Activated CD4-positive, alpha-beta memory T cell treated with anti-CD3 and anti-CD28 coated beads, Interleukin-2, amount 10 ng/mL, durations not matched to agents 7 days and 5 days (primary cell): ENCODE results near the gene KCTD19. TPM values are rescaled to one million over a fixed set of nuclear protein-coding genes. Genes with fewer than 3 reads are reported as not detected.

Experiments used
- CTCF ChIA-PET: fragments of 350-600 bp; sonication (Branson Sonifier 250); formaldehyde crosslinking; loops from one replicate; lab custom pipeline; 2021; ENCODE audit warnings: antibody characterized with exemption, inconsistent platforms; lab: Charles Lee
- POLR2A ChIA-PET: fragments of 350-600 bp; sonication (Branson Sonifier 250); formaldehyde crosslinking; loops from one replicate; lab custom pipeline; 2021; ENCODE audit warnings: antibody characterized with exemption; lab: Charles Lee
- DNase-seq: peaks from one replicate; pipeline ENCODE4 v3.0.0-alpha.2; 2020
- H3K27ac Mint-ChIP-seq: one replicate; pipeline ENCODE4 v1.8.0; 2021; ENCODE audit warnings: mild to moderate bottlenecking, mixed read lengths
- H3K27me3 Mint-ChIP-seq: one replicate; pipeline ENCODE4 v1.8.0; 2021; ENCODE audit warnings: mixed read lengths
- H3K36me3 Mint-ChIP-seq: one replicate; pipeline ENCODE4 v1.8.0; 2021; ENCODE audit warnings: low read depth, mixed read lengths
- H3K4me1 Mint-ChIP-seq: one replicate; pipeline ENCODE4 v1.8.0; 2021; ENCODE audit warnings: mixed read lengths
- H3K4me3 Mint-ChIP-seq: one replicate; pipeline ENCODE4 v1.8.0; 2021; ENCODE audit warnings: mild to moderate bottlenecking, mixed read lengths
- H3K9me3 Mint-ChIP-seq: one replicate; pipeline ENCODE4 v1.8.0; 2021; ENCODE audit warnings: mixed read lengths
- total RNA-seq, 2 experiments: library from RNA; stranded (reverse); gene quantifications; one replicate each; pipeline ENCODE4 v1.2.3, GENCODE V29; 2021

KCTD19 gene
- total RNA-seq, 2 experiments from 2014 or later = 0.20 to 0.48 TPM

DNA sequence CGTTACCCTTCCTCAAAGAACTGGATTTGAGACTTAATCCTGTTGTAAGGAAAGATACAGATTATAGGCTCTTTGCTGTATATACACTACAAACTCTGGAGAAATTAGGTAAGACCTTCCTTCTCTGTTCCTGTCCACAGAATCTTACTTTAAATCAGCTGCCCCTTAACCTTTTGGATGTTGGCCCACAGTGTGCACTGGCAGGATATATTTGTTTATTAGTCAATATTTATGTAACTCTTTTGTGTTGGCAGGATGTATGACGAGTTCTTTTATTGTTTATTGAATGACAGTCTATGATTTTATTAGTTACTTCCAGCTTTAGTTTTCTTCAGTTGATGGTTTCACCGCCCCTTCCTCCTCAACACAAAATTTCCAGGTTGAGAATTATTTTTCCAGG lies 19.8 kb upstream of the KCTD19 start:
- H3K27ac Mint-ChIP-seq = no peak overlapping the region
- no peaks in the 10 kb centered on the region for H3K4me1 Mint-ChIP-seq
- no peaks in the 10 kb centered on the region for H3K36me3 Mint-ChIP-seq
- ChIA-PET CTCF (interaction anchor here (0.8 to 1.5 kb wide), 4 partner anchors 20 to 85 kb away, joined by 3 read pairs; partner anchors contain the start of genes KCTD19, LRRC36 and TPPP3), POLR2A (interaction anchor here (0.9 kb wide), 1 partner anchor 99 kb away, joined by 3 read pairs; the partner anchor contains the start of gene FHOD1)
- no peaks in the 10 kb centered on the region for H3K9me3 Mint-ChIP-seq
- peaks cover 22% of the 10 kb centered on the region for H3K27me3 Mint-ChIP-seq
- no peak for DNase-seq
- H3K4me3 Mint-ChIP-seq = no peak overlapping the region

DNA sequence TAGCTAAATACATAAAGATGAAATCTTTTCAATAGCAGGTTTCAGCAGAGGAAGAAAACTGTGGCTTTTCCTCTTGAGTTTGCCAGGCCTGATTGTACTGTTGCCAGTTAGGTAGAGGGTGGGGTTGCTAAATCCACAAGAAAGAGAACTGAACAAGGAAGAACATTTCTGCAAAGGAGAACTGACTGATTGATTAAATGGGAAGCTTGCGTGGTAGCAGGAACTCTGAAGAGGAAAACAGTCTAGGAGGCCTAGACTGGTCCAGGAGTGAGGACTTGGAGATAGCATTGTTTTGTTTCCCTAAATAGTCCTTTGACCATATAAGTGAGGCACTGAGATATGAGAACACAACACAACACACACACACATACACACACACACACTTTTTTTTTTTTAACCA lies 18.9 kb upstream of the KCTD19 start:
- no peaks in the 10 kb centered on the region for H3K36me3 Mint-ChIP-seq
- DNase-seq = no peak
- ChIA-PET POLR2A (interaction anchor here (0.6 kb wide), 1 partner anchor 86 kb away, joined by 4 read pairs; no protein-coding TSS in a partner anchor), CTCF (interaction anchor here (0.6 to 1.5 kb wide), 2 partner anchors 14 to 47 kb away, joined by 3 to 4 read pairs; no protein-coding TSS in a partner anchor)
- H3K9me3 Mint-ChIP-seq = no peaks in the 10 kb centered on the region
- no peak overlapping the region for H3K4me3 Mint-ChIP-seq
- no peaks in the 10 kb centered on the region for H3K4me1 Mint-ChIP-seq
- H3K27ac Mint-ChIP-seq = no peak overlapping the region
- peaks cover 22% of the 10 kb centered on the region for H3K27me3 Mint-ChIP-seq

DNA sequence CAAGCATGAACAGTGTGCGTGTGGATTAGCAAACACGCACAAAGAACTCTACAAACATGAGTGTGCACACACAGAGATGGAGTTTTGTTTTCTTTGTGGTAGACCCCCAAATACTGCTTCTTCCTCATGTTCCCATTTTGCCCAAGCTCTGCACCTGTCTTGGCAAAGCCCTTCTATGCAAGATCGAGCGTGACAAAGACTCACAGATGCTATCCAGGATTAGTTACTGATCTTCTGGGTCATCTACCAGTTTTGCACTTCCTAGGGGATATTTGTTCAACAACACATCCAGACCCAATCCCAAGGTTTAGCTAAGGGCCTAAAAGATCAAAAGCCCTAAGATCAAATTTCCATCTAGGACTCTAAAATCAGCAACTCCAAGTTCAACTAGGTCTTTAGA lies 16.1 kb upstream of the KCTD19 start:
- POLR2A ChIA-PET = no interaction called here
- Mint-ChIP-seq H3K36me3 (no peaks in the 10 kb centered on the region), H3K27me3 (peaks cover 19% of the 10 kb centered on the region), H3K4me1 (no peaks in the 10 kb centered on the region), H3K9me3 (no peaks in the 10 kb centered on the region), H3K4me3 (no peak overlapping the region), H3K27ac (no peak overlapping the region)
- CTCF ChIA-PET = no interaction called here
- DNase-seq = no peak

DNA sequence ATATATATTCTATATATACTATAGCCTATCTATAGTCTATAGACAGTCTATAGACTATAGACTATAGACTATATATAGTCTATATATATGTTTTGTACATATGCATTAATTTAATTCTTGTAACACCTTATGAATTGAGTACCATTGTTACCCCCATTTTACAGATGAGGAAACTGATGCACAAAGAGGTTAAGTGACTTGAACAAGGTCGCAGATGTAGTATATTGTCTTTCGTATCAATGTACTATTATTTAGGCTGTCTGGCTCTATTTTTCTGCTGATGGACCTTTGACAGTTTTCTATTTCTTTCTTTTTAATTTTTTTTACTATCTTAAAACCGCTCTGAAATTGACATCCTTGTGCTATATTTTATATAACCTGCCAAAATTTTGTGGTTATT lies 14.7 kb upstream of the KCTD19 start:
- Mint-ChIP-seq H3K4me1 (no peaks in the 10 kb centered on the region), H3K4me3 (no peak overlapping the region), H3K27me3 (peaks cover 17% of the 10 kb centered on the region), H3K27ac (no peak overlapping the region), H3K36me3 (no peaks in the 10 kb centered on the region), H3K9me3 (no peaks in the 10 kb centered on the region)
- no peak for DNase-seq
- CTCF ChIA-PET = no interaction called here
- POLR2A ChIA-PET = no interaction called here

DNA sequence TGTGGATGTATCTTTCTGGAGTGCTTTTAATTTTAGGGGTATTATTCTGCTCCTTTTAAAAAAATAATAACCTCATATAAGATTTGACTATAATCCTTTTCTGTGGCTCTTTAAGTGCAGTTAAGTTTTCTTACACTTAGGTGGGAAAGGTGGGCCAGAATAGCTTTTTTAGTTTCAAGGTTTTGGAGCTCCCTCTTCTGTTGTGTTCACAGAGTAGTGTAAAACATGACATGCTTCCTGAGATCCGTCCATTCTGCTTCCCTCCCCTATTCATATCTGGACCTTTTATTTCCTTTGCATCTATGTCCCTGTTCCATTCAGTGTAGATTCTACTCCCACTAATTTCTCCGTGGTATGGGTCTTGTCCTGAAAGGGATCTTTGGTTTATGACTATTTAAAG lies 12.9 kb upstream of the KCTD19 start:
- Mint-ChIP-seq H3K4me3 (no peak overlapping the region), H3K27me3 (peaks cover 19% of the 10 kb centered on the region), H3K36me3 (peaks cover 2% of the 10 kb centered on the region), H3K9me3 (peaks cover 3% of the 10 kb centered on the region), H3K27ac (no peak overlapping the region), H3K4me1 (no peaks in the 10 kb centered on the region)
- ChIA-PET CTCF (interaction anchor here (0.8 to 2.1 kb wide), 4 partner anchors 13 to 79 kb away, joined by 3 to 6 read pairs (median 4); partner anchors contain the start of genes KCTD19 and LRRC36), POLR2A (no interaction called here)
- no peak for DNase-seq

DNA sequence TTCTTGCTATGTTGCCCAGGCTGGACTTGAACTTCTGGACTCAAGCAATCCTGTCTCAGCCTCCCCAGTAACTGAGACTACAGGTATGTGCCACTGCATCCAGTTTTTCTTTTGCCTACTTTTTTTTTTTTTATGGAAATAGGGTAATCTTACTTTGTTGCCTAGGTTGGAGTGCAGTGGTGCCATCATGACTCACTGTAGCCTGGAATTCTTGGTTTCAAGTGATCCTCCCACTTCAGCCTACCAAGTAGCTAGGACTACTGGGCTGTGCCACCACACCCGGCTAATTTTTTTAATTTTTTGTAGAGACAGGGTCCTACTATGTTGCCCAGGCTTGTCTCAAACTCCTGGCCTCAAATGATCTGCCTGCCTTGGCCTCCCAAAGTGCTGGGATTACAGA lies 10.1 kb upstream of the KCTD19 start:
- DNase-seq = no peak
- peaks cover 2% of the 10 kb centered on the region for H3K36me3 Mint-ChIP-seq
- POLR2A ChIA-PET = no interaction called here
- H3K4me3 Mint-ChIP-seq = no peak overlapping the region
- peaks cover 3% of the 10 kb centered on the region for H3K9me3 Mint-ChIP-seq
- H3K4me1 Mint-ChIP-seq = no peaks in the 10 kb centered on the region
- no peak overlapping the region for H3K27ac Mint-ChIP-seq
- H3K27me3 Mint-ChIP-seq = peaks cover 21% of the 10 kb centered on the region
- CTCF ChIA-PET = interaction anchor here (0.7 kb wide), 1 partner anchor 73 kb away, joined by 3 read pairs; no protein-coding TSS in a partner anchor

DNA sequence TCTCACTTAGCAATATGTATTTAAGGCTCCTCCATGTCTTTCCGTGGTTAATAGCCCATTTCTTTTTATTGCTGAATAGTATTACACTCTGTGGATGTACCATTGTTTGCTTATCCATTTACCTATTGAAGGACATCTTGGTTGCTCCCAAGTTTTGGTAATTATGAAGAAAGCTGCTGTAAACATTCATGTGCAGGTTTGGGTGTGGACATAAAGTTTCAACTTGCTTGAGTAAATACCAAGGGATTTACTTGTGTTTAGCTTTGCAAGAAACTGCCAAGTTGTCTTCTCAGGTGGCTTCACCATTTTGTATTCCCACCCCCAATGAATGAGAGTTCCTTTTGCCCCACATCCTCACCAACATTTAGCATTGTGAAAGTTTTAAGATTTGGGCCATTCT lies 9.6 kb upstream of the KCTD19 start:
- CTCF ChIA-PET = no interaction called here
- peaks cover 18% of the 10 kb centered on the region for H3K27me3 Mint-ChIP-seq
- peaks cover 2% of the 10 kb centered on the region for H3K36me3 Mint-ChIP-seq
- H3K27ac Mint-ChIP-seq = no peak overlapping the region
- H3K9me3 Mint-ChIP-seq = peaks cover 3% of the 10 kb centered on the region
- POLR2A ChIA-PET = no interaction called here
- DNase-seq = no peak
- H3K4me3 Mint-ChIP-seq = no peak overlapping the region
- no peaks in the 10 kb centered on the region for H3K4me1 Mint-ChIP-seq

DNA sequence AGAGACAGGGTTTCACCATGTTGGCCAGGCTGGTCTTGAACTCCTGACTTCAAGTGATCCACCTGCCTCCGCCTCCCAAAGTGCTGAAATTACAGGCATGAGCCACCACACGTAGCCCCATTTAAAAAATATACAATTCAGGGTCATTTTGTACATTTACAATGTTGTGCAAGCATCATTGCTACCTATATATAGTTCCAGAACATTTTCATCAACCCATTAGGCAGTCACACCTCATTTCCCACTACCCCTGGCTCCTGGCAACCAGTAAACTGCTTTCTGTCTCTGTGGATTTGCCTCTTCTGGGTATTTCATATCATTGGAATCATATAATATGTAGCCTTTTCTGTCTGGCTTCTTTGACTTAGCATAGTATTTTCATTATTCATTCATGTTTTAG lies 6.8 kb upstream of the KCTD19 start:
- CTCF ChIA-PET = no interaction called here
- no peak overlapping the region for H3K27ac Mint-ChIP-seq
- H3K27me3 Mint-ChIP-seq = peaks cover 20% of the 10 kb centered on the region
- DNase-seq = no peak
- peaks cover 2% of the 10 kb centered on the region for H3K36me3 Mint-ChIP-seq
- H3K4me3 Mint-ChIP-seq = no peak overlapping the region
- peaks cover 3% of the 10 kb centered on the region for H3K9me3 Mint-ChIP-seq
- no peaks in the 10 kb centered on the region for H3K4me1 Mint-ChIP-seq
- POLR2A ChIA-PET = no interaction called here

DNA sequence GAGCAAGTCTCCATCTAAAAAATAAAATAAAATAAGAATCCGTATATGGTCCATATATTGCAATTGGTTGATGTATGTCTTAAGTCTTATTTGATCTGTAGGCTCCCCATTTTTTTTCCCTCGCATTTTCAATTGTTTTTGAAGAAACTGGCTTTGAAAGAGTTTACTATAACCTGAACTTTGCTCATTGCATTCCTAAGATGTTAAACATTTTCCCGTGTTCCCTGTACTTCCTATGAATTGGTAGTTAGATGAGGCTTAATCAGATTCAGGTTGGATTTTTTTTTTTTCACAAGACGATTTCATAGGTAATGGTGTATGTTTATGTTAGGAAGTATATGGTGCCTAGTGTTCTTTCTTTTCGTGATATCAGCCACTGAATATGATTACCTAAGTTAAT lies 3.4 kb upstream of the KCTD19 start:
- H3K27ac Mint-ChIP-seq = no peak overlapping the region
- no peak for DNase-seq
- ChIA-PET CTCF (no interaction called here), POLR2A (no interaction called here)
- H3K9me3 Mint-ChIP-seq = no peaks in the 10 kb centered on the region
- H3K4me1 Mint-ChIP-seq = peaks cover 7% of the 10 kb centered on the region
- H3K36me3 Mint-ChIP-seq = no peaks in the 10 kb centered on the region
- H3K27me3 Mint-ChIP-seq = peaks cover 34% of the 10 kb centered on the region
- H3K4me3 Mint-ChIP-seq = no peak overlapping the region

DNA sequence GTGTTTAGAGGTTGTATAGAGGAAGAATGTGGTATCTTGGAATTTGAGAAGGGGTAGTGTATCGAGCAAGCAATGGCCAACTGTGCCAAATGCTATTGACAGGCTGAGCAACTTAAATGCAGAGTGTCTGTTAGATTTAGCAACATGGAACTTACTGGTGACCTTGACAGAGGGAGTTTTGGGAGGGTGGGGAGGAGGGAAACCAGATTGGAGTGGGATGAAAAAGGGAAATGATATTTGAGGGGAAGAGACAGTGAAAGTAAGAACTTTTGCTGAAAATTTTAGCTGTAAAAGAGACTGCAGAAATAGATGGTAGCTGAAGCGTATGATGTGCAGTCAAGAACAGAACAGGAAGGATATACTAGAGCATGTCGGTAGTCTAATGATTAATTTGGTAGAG lies 1.2 kb upstream of the KCTD19 start:
- POLR2A ChIA-PET = no interaction called here
- Mint-ChIP-seq H3K27me3 (peaks cover 48% of the 10 kb centered on the region), H3K9me3 (no peaks in the 10 kb centered on the region), H3K36me3 (no peaks in the 10 kb centered on the region), H3K4me3 (no peak overlapping the region), H3K4me1 (peaks cover 7% of the 10 kb centered on the region), H3K27ac (no peak overlapping the region)
- DNase-seq = no peak
- CTCF ChIA-PET = interaction anchor here (1.0 to 1.5 kb wide), 4 partner anchors 11 to 153 kb away, joined by 3 to 4 read pairs (median 3); partner anchors contain the start of gene ATP6V0D1

DNA sequence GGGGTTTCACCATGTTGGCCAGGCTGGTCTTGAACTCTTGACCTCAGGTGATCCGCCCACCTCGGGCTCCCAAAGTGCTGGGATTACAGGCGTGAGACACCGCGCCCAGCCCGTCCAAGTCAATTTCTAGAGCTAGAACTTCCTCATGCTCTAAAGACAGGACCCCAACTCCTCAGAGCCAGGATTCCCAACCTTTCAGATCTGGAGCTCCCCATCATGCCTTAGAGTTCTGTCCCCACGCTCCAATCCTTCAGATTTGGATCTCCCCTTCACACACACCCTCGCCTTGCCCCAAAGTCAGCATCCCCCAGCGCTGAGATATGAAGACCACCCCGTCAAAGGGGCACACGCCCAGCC lies 448 bp downstream of the KCTD19 start:
- Mint-ChIP-seq H3K4me3 (peak overlapping the region; percentile 47), H3K36me3 (no peaks in the 10 kb centered on the region), H3K27me3 (peaks cover 54% of the 10 kb centered on the region), H3K4me1 (peaks cover 7% of the 10 kb centered on the region), H3K27ac (no peak overlapping the region), H3K9me3 (no peaks in the 10 kb centered on the region)
- no peak for DNase-seq
- CTCF ChIA-PET = interaction anchor here (0.6 to 1.5 kb wide), 7 partner anchors 13 to 73 kb away, joined by 3 to 5 read pairs (median 3); no protein-coding TSS in a partner anchor
- POLR2A ChIA-PET = no interaction called here

DNA sequence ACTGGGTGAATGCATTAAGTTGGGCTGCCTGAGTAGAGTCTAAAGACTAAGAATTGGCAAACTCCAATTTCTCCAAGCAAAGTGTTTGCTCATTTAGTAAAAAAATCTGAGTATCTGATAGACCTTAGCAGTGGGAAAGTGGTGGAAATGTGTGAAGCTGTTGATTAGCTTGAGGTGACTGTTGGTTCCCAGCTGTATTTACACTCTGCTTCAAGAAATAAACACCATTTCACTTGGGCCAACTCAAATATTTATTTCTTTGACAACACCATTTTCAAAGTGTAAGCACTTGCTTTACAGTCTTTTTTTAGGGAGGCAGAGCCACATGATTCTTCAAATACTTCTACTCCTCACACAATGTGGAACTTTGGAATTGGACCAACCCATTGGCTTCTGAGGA lies 8.7 kb downstream of the KCTD19 start:
- no peaks in the 10 kb centered on the region for H3K9me3 Mint-ChIP-seq
- H3K4me1 Mint-ChIP-seq = peaks cover 4% of the 10 kb centered on the region
- DNase-seq = no peak
- no peaks in the 10 kb centered on the region for H3K36me3 Mint-ChIP-seq
- H3K27me3 Mint-ChIP-seq = peaks cover 40% of the 10 kb centered on the region
- POLR2A ChIA-PET = no interaction called here
- H3K4me3 Mint-ChIP-seq = no peak overlapping the region
- CTCF ChIA-PET = no interaction called here
- no peak overlapping the region for H3K27ac Mint-ChIP-seq

DNA sequence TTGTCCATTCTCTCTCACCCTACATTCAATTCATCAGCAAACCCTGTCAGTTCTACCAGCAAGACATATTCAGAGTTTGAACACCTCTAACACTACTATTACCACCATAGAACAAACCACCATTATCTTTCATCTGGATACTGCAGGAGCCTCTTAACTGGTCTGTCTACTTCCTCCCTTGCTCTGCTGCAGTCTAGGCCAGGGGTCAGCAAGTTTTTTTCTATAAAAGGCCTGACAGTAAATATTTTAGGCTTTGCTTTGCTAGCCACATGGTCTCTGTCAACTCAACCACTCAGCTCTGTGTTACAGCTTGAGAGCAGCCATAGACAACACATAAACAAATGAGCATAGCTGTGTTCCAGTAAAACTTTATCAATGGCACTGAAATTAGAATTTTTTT lies 13.8 kb downstream of the KCTD19 start:
- Mint-ChIP-seq H3K4me1 (peaks cover 35% of the 10 kb centered on the region), H3K27me3 (peaks cover 2% of the 10 kb centered on the region), H3K4me3 (no peak overlapping the region), H3K27ac (peak overlapping the region; percentile 87), H3K36me3 (no peaks in the 10 kb centered on the region), H3K9me3 (no peaks in the 10 kb centered on the region)
- ChIA-PET POLR2A (no interaction called here), CTCF (interaction anchor here (0.7 to 1.5 kb wide), 4 partner anchors 13 to 32 kb away, joined by 3 to 6 read pairs (median 3); no protein-coding TSS in a partner anchor)
- no peak for DNase-seq
